ENCODE measurements around the gene CGB5.
A peak's percentile ranks its signal among the peaks of the same experiment; 100 is the strongest.
"Not testable (repeated sequence)": the region's sequence is repeated elsewhere in the genome, so short reads cannot be mapped to it uniquely, and the experiment has no call there.

CGB5 gene

DNA sequence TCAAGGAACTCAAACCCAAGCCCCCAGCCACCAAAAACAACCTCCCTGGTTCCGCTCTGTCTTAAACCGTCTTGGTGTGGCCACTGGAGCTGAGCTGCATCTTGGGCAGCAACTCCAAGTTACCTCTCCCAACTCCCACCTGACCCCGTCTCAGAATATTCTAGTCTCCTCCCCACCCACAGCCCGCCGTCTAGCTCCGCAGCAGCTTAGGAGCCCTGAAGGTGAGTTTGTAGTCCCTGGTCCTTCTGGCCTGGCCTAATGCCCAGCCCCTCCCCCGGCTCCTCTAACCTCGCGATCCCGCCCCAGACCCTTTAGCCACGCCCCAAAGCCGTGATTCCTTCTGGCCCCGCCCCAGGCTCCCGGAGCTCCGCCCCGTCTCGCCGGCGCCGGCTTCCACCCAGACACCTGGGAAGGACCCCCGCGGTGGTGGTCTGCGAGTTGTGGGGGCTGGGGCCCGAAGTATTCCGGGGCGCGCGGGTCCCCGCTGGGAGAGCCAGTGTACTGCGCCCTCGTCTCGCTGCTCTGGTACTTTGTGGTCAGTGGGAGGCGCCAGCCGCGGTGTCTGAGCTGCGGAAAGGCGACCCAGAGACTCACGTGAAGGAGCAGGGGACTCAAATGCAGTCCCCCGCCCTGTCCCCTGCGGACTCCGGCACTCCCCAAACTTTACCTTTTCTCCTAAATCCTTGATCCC is 24.3 kb upstream of the CGB5 start:
- in situ Hi-C loops (cut with HindIII; ENCODE audit: low pct_ligation_motif_present, low pct_unique_long_range_greater_than_20kb, low sequenced_read_pairs), result no loop called here
- peak; percentile 77 for DNase-seq

DNA sequence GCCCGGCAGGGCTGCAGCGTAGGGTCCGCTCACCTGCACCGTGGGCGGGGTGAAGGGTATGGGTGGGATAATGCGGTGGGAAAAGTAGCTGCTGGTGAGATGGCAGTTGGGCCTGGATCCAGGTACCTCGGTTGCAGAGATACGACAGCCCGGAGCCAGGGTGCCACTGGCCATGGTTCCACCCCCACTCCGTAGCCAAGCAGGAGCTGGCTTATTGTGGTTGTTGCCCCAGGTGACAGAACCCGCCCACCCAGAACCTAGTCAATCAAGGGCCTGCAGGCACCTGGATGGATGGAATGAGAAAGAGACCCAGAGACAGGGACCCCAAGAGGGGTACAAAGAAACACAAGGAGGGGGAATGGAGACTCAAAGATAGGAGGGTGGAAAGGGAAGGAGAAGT is 23.3 kb upstream of the CGB5 start:
- no peak for DNase-seq
- in situ Hi-C loops (cut with HindIII; ENCODE audit: low pct_ligation_motif_present, low pct_unique_long_range_greater_than_20kb, low sequenced_read_pairs), result no loop called here

DNA sequence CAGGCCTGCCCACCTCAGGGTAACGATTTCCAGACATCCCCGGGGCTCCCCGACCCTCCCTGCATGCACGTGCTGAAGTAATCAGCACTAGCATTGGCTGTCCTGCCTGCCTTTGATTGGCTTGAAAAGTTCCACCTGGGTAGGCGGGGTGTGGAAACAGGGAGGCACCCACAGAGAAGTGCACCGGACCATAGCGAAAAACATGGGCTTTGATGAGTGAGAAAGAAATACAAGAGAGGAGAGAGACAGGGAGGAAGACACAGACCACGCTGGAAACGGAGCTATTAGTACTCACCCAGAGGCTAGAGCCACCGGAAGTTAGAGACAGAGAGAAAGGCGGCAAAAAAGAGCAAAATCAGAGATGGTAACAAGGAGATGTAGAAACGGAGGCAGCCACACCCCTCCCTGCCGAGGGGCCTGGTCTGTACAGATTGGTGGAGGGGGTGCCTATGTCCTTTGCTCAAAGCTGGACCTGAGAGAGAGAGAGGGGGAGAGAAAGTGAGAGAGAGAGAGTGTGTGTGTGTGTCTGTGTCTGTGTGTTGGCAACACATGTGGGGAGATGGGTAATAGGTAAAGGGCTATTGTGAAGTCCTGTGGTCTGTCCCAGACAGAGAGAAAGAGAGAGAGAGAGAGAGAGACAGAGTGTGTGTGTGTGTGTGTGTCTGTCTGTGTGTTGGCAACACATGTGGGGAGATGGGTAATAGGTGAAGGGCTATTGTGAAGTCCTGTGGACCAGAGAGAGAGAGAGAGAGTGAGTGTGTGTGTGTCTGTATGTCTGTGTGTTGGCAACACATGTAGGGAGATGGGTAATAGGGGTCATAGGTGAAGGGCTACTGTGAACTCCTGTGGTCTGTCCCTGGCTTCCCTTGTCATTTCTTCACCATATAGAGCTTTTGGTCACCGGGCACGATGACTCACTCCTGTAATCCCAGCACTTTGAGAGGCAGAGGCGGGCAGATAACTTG is 22.4 kb upstream of the CGB5 start:
- in situ Hi-C loops (cut with HindIII; ENCODE audit: low pct_ligation_motif_present, low pct_unique_long_range_greater_than_20kb, low sequenced_read_pairs), result no loop called here
- DNase-seq, result peak; percentile 18

DNA sequence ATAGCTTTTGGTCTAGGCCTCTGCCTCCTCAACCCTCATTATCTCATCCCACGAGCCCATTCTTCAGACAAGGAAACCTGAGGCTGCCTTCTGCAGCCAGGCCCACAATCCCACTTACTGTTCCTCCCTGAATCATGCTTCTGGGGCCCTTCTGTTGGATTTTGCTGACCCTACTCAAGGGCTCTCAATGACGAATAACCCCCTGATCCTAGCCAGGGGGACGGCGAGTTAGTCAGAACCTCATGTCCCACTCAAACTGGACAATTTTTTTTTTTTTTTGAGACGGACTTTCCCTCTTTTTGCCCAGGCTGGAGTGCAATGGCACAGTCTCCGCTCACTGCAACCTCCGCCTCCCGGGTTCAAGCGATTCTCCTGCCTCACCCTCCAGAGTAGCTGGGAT is 21.5 kb upstream of the CGB5 start:
- DNase-seq, result no peak
- in situ Hi-C loops (cut with HindIII; ENCODE audit: low pct_ligation_motif_present, low pct_unique_long_range_greater_than_20kb, low sequenced_read_pairs), result no loop called here

DNA sequence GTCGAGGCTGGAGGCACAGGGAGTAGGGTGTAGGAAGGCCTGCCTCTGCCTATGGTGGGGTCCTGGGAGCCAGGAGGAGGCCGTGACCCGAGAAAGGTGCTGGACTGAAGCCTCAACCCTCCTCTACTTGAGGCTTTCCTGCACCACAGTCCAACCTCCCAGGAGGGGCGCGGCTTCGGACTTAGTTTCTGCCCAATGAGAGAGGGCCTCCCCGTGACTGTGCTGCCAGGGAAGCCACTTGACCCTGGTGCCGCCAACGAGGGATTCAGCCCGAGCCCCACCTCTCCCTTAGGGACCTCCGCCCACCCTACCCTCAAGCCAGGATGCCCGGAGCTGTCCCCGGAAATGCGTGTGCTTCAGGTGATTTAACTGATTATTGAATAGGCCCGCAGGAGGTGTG is 19.4 kb upstream of the CGB5 start, which contains the start of gene CGB3:
Gene CGB3 (minus strand): TSS at position 101 of the 400 bp plus-strand sequence. CDS start 362 bp downstream, outside the sequence.
- in situ Hi-C loops (cut with HindIII; ENCODE audit: low pct_ligation_motif_present, low pct_unique_long_range_greater_than_20kb, low sequenced_read_pairs), result not testable (repeated sequence)

DNA sequence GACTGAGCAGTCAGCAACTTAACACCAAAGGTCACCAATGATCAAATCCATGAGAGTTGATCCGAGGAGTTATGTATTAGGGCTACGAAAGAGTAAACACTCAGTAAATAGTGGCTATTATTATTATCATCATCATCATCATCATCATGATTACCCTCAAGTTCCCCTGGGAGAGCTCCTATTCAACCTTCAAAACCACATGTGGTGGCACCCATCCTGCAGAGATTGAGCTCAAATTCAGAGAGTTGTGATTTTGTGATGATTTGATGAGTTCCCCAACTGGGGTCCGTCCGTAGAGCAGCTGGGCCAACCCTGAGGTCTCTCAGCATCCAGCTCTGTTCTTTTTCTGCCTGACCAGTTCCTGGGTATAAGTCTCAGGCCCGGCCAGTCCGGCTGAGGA is 18.6 kb upstream of the CGB5 start:
- in situ Hi-C loops (cut with HindIII; ENCODE audit: low pct_ligation_motif_present, low pct_unique_long_range_greater_than_20kb, low sequenced_read_pairs); DNase-seq: not testable (repeated sequence)

More for the DNA sequence above, 19.4 kb upstream of the CGB5 start, which contains the start of gene CGB3:
- not testable (repeated sequence) for DNase-seq

DNA sequence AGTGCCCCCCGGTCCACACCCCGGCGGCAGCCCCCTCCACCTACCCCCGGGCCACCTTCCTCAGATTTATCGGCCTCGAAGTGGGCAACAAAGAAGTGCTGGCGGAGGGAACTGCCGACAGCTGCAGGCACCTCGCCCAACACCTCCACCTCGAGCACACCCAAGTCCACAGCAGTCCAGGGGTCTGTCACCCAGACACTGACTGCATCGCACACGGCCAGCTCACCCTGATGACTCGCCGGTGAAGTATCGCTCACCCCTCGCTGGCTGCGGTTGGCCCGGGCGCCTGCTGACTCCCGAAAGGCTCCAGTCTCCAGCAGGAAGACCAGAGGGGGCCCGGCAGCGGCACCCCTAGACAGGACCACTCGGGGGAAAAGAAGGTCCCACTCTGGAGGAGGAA is 18.0 kb upstream of the CGB5 start:
- in situ Hi-C loops (cut with HindIII; ENCODE audit: low pct_ligation_motif_present, low pct_unique_long_range_greater_than_20kb, low sequenced_read_pairs); DNase-seq: not testable (repeated sequence)

DNA sequence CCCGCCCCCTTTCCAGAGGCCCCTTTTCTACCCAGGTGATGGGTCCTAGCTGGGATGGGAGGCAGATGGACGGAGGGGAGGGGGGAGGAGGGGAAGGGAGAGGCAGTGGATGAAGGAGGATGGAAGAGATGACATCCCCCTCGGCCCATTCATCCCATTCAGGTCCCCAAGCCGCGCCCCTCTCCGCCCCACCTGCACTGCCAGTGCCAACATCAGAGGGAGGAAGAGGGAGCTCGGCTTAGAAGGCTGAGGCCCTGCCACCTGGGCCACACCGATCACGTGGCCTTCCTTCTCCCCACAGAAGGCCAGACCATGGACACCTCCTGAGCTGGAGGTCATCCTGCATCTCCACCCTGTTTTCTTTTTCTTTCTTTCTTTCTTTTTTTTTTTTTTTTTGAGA is 15.0 kb upstream of the CGB5 start:
- in situ Hi-C loops (cut with HindIII; ENCODE audit: low pct_ligation_motif_present, low pct_unique_long_range_greater_than_20kb, low sequenced_read_pairs), result not testable (repeated sequence)

DNA sequence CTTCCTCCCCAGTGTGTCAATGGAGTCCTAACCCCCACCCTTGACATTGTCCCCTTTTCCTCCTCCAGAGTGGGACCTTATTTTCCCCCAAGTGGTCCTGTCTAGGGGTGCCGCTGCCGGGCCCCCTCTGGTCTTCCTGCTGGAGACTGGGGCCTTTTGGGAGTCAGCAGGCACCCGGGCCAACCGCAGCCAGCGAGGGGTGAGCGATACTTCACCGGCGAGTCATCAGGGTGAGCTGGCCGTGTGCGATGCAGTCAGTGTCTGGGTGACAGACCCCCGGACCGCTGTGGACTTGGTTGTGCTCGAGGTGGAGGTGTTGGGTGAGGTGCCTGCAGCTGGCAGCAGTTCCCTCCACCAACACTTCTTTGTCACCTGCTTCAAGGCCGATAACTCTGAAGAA is 13.9 kb upstream of the CGB5 start:
- in situ Hi-C loops (cut with HindIII; ENCODE audit: low pct_ligation_motif_present, low pct_unique_long_range_greater_than_20kb, low sequenced_read_pairs), result not testable (repeated sequence)
- peak; percentile 14 for DNase-seq

More for the DNA sequence above, 15.0 kb upstream of the CGB5 start:
- DNase-seq, result not testable (repeated sequence)

DNA sequence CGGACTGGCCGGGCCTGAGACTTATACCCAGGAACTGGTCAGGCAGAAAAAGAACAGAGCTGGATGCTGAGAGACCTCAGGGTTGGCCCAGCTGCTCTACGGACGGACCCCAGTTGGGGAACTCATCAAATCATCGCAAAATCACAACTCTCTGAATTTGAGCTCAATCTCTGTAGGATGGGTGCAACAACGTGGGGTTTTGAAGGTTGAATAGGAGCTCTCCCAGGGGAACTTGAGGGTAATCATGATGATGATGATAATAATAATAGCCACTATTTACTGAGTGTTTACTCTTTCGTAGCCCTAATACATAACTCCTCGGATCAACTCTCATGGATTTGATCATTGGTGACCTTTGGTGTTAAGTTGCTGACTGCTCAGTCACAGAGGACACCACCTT is 13.3 kb upstream of the CGB5 start:
- in situ Hi-C loops (cut with HindIII; ENCODE audit: low pct_ligation_motif_present, low pct_unique_long_range_greater_than_20kb, low sequenced_read_pairs); DNase-seq: not testable (repeated sequence)

DNA sequence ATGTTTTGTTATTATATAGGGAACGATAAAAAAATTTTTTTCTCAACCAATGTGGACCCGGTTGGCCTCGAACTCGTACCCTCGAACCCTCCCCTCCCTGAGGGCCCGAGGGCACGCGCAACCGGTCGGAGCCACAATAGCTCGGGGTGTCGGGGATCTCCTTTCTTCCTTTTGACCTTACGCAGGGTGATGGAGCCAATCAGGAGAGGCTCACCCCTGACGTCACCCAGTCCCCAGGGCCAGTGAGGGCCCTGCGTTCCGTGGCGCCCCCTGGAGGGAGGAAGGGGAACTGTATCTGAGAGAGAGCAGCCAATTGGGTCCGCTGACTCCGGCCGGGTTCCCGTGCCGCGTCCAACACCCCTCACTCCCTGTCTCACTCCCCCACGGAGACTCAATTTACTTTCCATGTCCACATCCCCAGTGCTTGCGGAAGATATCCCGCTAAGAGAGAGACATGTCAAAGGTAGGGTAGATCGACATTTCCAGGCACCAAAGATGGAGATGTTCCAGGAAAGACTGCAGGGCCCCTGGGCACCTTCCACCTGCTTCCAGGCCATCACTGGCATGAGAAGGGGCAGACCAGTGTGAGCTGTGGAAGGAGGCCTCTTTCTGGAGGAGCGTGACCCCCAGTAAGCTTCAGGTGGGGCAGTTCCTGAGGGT is 11.9 kb upstream of the CGB5 start, which contains the start of gene CGB2:
Gene CGB2 (plus strand): TSS at position 249 of the 660 bp plus-strand sequence. CDS start 206 bp downstream, at position 455.
- DNase-seq; in situ Hi-C loops (cut with HindIII; ENCODE audit: low pct_ligation_motif_present, low pct_unique_long_range_greater_than_20kb, low sequenced_read_pairs): not testable (repeated sequence)

DNA sequence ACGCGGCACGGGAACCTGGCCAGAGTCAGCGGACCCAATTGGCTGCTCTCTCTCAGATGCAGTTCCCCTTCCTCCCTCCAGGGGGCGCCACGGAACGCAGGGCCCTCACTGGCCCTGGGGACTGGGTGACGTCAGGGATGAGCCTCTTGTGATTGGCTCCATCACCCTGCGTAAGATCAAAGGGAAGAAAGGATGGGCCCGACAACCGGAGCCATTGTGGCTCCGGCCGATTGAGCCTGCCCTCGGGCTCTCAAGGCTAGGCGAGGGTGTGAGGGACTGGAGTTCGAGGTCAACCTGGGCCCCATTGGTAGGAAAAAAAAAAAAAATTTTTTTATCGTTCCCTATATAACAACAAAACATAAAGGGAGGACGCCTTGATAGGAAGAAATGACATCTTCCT is 6.8 kb upstream of the CGB5 start, which contains the start of gene CGB1:
Gene CGB1 (minus strand): TSS at position 81 of the 400 bp plus-strand sequence. CDS start 184 bp downstream, outside the sequence.
- in situ Hi-C loops (cut with HindIII; ENCODE audit: low pct_ligation_motif_present, low pct_unique_long_range_greater_than_20kb, low sequenced_read_pairs), result not testable (repeated sequence)
- peak; percentile 19 for DNase-seq

DNA sequence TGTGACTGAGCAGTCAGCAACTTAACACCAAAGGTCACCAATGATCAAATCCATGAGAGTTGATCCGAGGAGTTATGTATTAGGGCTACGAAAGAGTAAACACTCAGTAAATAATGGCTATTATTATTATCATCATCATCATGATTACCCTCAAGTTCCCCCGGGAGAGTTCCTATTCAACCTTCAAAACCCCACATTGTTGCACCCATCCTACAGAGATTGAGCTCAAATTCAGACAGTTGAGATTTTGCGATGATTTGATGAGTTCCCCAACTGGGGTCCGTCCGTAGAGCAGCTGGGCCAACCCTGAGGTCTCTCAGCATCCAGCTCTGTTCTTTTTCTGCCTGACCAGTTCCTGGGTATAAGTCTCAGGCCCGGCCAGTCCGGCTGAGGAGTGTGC is 5.5 kb upstream of the CGB5 start:
- DNase-seq; in situ Hi-C loops (cut with HindIII; ENCODE audit: low pct_ligation_motif_present, low pct_unique_long_range_greater_than_20kb, low sequenced_read_pairs): not testable (repeated sequence)

DNA sequence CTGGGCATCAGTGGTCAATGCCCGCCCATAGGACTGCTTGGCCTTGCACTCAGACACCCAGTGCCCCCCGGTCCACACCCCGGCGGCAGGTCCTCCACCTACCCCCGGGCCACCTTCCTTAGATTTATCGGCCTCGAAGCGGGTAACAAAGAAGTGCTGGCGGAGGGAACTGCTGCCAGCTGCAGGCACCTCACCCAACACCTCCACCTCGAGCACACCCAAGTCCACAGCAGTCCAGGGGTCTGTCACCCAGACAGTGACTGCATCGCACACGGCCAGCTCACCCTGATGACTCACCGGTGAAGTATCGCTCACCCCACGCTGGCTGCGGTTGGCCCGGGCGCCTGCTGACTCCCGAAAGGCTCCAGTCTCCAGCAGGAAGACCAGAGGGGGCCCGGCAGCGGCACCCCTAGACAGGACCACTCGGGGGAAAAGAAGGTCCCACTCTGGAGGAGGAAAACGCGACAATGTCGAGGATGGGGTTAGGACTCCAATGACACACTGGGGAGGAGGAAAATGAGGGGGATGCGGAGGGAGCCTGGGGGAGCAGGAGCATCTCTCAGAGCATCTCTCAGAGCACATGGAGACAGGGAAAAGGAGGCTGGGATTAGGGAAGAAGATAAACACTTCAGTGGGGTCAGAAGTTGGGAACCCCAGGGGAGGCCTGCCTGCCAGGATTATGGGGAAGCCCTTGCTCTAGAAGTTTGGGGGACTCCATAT is 4.9 kb upstream of the CGB5 start:
- peak; percentile 77 for DNase-seq

DNA sequence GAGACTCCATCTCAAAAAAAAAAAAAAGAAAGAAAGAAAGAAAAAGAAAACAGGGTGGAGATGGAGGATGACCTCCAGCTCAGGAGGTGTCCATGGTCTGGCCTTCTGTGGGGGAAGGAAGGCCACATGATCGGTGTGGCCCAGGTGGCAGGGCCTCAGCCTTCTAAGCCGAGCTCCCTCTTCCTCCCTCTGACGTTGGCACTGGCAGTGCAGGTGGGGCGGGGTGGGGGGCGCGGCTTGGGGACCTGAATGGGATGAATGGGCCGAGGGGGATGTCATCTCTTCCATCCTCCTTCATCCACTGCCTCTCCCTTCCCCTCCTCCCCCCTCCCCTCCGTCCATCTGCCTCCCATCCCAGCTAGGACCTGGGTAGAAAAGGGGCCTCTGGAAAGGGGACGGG is 3.9 kb upstream of the CGB5 start:
- in situ Hi-C loops (cut with HindIII; ENCODE audit: low pct_ligation_motif_present, low pct_unique_long_range_greater_than_20kb, low sequenced_read_pairs), result not testable (repeated sequence)

More for the DNA sequence above, 4.9 kb upstream of the CGB5 start:
- in situ Hi-C loops (cut with HindIII; ENCODE audit: low pct_ligation_motif_present, low pct_unique_long_range_greater_than_20kb, low sequenced_read_pairs), result not testable (repeated sequence)

DNA sequence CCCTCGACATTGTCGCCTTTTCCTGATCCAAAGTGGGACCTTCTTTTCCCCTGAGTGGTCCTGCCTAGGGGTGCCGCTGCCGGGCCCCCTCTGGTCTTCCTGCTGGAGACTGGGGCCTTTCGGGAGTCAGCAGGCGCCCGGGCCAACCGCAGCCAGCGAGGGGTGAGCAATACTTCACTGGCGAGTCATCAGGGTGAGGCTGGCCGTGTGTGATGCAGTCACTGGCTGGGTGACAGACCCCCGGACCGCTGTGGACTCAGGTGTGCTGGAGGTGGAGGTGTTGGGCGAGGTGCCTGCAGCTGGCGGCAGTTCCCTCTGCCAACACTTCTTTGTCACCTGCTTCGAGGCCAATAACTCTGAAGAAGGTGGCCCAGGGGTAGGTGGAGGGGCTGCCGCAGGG is 1.5 kb upstream of the CGB5 start:
- in situ Hi-C loops (cut with HindIII; ENCODE audit: low pct_ligation_motif_present, low pct_unique_long_range_greater_than_20kb, low sequenced_read_pairs), result no loop called here
- peak; percentile 37 for DNase-seq

More for the DNA sequence above, 3.9 kb upstream of the CGB5 start:
- not testable (repeated sequence) for DNase-seq

DNA sequence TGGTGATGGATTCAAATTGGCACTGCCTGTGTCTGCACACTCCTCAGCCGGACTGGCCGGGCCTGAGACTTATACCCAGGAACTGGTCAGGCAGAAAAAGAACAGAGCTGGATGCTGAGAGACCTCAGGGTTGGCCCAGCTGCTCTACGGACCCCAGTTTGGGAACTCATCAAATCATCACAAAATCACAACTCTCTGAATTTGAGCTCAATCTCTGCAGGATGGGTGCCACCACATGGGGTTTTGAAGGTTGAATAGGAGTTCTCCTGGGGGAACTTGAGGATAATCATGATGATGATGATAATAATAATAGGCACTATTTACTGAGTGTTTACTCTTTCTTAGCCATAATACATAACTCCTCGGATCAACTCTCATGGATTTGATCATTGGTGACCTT is 982 bp upstream of the CGB5 start:
- DNase-seq; in situ Hi-C loops (cut with HindIII; ENCODE audit: low pct_ligation_motif_present, low pct_unique_long_range_greater_than_20kb, low sequenced_read_pairs): not testable (repeated sequence)

DNA sequence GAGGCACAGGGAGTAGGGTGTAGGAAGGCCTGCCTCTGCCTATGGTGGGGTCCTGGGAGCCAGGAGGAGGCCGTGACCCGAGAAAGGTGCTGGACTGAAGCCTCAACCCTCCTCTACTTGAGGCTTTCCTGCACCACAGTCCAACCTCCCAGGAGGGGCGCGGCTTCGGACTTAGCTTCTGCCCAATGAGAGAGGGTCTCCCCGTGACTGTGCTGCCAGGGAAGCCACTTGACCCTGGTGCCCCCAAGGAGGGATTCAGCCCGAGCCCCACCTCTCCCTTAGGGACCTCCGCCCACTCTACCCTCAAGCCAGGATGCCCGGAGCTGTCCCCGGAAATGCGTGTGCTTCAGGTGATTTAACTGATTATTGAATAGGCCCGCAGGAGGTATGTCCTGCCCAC is 5.4 kb downstream of the CGB5 start, which contains the start of gene CGB8:
Gene CGB8 (minus strand): TSS at position 101 of the 400 bp plus-strand sequence. CDS start 372 bp downstream, outside the sequence.
- DNase-seq; in situ Hi-C loops (cut with HindIII; ENCODE audit: low pct_ligation_motif_present, low pct_unique_long_range_greater_than_20kb, low sequenced_read_pairs): not testable (repeated sequence)

Measured in ACHN (cell line).